ENCODE measurements around the gene BMPR2.
"Not testable (repeated sequence)": the region's sequence is repeated elsewhere in the genome, so short reads cannot be mapped to it uniquely, and the experiment has no call there.

BMPR2 gene

DNA sequence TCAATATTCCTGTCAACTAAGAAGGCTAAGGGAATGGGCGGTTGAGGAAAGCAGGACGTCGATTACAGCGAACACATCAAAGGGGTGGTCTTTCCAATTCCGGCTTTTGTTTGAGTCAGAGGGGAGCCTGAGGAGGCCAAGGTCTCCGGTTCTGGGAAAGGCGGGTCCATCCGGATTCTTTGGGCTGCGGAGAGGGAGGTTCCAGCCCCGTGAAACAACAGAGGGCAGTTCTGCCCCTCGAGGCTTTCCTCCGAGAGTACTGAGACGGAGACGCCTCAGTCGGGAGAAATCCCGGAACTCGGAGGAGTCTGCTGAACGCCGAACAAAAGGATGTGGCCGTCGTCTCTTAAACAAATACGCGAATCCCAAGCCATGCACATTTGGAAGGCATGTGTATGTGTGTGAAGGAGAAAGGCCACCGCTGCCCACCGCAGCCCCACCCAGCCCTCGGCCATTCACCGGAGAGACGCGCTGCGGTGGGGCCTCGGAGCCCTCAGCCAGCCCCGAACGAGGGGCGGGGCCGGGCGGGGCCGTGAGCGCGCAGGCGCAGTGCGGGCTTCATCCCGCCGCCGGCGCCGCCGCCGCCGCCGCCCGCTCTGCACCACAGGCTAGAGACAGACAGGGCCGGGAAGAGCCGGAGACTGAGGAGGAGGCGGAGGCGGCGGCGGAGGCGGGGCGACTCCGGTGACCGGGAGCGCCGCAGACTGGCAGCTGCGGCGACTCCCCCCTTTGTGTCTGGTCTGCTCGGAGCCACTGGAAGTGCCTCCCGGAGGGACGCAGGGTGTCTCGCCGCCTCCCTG lies at the start of gene BMPR2:
Gene BMPR2, plus strand, starts transcription at position 719 of the 800 bp plus-strand sequence. CDS start 1,148 bp downstream, outside the sequence.
- DNase-seq (ENCODE audit: low read depth): peak; percentile 83

DNA sequence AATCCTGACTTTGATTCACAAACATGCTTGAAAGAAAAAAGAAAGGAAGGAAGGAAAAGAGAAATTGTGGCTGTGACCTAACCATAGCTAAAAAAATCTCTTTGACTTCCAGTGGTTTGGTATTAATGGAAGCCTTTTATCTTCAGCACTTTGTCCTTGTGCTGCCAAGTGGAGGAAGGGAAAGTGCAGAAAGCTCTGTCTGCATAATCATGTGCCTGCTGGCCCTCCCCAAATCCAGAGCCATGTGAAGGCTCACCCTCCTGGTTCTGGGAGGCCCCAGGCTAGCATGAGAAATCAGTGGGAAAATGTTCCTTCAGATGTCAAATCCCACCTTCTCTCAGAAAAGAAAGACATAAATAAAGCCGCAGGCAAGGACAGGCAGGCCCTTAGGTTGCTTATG lies 48.3 kb upstream of the BMPR2 start:
- no peak for DNase-seq (ENCODE audit: low read depth)

DNA sequence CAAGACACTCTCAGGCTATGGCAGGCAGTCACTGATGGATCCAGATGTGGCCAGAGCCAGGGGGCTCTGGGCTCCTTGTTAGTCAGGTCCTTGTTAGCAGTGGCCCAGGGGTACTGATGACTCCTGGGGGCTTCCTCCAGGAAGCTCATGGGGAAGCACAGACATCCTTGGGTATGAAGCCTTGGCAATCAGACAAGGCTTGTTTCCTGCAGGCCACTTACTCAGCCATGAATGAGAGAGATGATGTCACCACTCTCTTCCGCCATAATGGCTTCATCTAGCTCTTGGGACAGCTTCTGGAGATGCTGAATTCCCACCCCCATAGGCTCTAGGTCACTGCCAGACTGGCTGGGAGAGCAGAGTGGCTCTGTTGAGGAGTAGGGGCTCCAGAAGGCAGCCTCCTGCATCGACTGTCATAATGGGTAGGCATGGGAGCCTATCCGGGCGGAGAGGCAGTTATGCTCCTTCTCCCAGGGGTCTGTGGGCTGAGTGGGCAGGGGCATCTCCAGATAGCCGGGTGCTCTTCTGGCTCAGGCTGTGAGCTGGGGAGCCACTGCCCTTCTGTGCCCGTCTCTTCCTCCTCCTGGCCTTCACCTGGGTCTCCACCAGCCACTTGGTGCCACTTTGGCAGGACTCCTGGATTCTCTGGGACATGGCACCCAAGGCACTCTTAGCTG lies 40.2 kb upstream of the BMPR2 start:
- no peak for DNase-seq (ENCODE audit: low read depth)

DNA sequence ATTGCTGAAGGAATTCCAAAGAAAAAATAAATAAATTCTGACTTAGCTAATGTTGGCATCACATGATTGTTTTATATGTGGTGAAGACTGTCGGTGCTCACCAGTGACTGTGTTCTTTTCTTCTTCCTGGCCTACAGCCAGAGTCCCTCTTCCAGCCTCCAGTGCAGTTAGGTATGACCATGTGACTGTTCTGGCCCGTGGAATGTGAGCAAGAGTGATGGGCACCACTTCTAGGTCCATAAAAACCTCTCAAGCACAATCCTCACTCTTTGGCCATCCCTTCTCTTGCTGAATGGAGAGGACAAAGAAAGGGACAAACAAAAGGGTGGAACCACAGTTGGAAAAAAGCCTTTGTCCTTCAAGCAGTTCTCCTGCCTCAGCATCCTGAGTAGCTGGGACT lies 39.0 kb upstream of the BMPR2 start:
- no peak for DNase-seq (ENCODE audit: low read depth)

DNA sequence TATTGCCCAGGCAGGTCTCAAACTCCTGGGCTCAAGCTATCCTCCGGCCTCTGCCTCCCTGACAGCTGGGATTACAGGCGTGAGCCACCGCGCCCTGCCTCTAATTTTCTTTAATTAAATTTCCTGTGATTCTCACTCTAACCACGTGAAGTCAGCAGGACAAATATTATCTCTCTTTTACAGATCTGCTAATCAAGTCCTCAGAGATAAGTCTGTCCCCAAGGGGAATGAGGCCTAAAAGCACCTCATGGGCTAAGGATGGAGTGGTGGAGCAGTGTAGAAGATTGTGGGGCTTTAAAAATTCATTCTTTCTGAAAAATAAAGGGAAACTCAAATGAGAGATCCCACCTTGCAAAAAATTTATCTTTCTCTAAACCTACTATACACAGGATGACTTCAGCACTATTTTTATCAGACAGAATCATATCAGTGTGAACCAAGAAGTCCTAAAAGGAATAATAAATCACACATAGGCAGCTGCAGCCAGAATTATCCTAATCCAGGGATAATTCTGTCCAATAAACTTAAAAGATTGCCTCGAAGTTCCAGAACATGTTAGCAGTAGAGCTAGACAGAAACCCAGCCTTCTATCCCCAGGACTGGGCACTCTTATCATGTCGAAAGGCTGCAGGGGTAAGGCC lies 38.3 kb upstream of the BMPR2 start:
- no peak for DNase-seq (ENCODE audit: low read depth)

DNA sequence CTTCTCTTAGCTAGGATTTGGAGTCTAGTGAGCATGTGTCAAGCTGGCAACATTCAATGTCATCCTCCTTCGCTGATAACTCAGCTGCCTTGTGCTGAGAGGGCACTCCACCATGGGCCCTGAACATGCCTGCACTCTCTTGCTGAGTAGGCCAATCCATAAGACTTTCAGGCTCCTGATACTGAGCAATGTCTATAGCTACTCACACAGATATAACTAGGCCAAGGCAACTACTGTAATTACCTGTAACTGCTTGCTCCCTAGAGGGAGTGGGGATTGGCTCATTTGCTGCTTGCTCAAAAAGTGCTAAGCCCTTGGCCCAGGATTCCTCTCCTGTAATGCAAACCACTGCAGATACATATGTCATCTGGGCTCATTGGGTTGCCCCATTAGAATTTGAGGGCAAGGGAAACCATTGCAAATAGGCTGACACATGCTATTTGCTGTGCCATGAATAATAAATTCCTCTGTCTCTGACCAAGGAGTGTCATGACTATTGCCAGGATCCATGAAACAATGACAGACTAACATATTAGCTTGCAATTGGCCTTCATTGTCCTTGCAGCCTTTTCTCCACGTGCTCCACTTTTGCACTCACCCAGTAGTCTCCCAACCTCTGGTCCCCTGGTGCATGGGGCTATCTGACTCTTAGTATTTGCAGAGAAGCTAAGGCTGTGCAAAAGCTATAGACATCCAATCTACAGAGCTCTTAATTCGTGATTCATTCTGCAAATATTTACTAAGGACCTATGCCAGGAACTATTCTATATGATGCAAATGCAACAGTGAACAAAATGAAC lies 36.9 kb upstream of the BMPR2 start:
- no peak for DNase-seq (ENCODE audit: low read depth)

DNA sequence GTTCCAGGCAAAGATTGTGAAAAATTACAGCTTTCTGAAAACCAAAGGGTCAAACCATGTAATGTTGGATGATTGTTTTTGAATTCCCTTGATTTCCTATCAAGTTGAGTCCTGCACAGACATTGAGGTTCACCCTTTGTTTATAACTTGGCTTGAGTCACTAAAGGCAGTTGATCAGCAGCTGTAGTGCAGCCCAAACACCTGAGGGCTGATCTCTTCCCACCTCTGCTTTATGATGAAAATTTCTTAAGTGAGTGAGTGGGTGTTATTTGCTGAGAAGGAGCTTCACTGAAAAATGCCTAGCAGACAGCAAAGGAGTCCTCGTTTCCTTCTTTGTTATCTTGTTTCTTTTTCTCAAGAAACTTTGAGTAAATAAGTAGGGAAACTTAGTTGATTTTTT lies 31.9 kb upstream of the BMPR2 start:
- no peak for DNase-seq (ENCODE audit: low read depth)

DNA sequence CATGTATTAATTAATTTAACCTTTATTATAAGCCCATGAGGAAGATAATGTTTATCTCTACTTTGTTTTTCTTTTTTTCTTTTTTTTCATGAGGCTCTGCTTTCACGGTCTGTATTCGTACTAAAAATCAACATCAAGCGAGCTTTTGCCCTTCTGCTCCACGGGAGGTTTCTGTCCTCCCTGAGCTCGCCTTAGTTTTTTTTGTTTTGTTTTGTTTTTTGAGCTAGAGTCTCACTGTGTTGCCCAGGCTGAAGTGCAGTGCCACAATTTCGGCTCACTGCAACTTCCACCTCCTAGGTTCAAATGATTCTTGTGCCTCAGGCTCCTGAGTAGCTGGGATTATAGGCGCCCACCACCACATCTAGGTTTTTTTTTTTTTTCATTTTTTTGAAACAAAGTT lies 29.9 kb upstream of the BMPR2 start:
- no peak for DNase-seq (ENCODE audit: low read depth)

DNA sequence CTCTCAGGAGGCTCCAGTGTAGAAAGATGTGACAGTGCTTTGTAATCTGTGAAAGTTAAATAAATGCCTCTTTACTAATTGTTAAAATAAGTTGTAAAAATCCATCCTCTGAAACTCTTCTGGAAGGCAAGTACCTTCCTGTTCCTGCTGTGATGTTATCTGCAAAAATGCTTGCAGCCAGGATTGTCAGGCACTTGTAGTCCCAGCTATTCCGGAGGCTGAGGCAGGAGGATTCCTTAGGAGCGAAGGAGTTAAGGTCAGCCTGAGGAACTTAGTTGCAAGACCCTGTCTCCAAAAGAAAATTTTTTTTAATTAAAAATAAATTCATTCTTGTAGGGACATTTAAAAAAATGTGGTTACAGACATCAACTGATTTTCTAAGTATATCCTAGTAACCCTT lies 22.7 kb upstream of the BMPR2 start:
- no peak for DNase-seq (ENCODE audit: low read depth)

DNA sequence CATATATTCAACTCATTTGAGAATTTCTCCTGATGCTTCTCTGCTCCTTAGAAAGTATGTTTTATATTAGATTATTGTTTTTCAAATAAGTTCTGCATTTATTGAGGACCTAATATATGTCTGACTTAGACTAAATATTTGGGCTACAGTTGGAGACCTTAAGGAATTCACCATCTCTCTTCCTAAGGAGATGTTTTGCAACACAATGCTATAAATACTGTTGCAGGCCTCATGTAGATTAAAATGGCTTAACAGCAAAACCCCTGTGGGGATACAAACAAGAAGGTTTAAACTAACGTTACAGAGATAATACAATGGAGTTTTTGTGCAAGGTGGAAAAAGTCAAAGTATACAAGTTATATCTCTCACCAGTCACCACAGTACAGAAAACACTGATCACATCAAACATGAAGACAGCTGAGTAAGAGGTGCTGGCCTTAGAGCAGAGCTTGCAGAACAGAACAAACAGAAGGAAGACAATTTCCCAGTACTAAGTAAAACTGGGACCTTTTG lies 20.1 kb upstream of the BMPR2 start:
- DNase-seq (ENCODE audit: low read depth): no peak

DNA sequence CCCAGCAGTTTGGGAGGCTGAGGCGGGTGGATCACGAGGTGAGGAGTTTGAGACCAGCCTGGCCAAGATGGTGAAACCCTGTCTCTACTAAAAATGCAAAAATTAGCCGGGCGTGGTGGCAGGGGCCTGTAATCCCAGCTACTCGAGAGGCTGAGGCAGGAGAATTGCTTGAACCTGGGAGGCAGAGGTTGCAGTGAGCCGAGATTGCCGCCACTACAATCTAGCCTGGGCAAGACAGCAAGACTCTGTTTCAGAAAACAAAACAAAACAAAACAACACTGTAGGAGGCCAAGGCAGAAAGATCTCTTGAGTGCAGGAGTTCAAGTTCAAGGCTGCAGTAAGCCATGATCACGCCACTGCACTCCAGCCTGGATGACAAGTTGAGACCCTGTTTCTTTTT lies 17.2 kb upstream of the BMPR2 start:
- DNase-seq (ENCODE audit: low read depth): not testable (repeated sequence)

DNA sequence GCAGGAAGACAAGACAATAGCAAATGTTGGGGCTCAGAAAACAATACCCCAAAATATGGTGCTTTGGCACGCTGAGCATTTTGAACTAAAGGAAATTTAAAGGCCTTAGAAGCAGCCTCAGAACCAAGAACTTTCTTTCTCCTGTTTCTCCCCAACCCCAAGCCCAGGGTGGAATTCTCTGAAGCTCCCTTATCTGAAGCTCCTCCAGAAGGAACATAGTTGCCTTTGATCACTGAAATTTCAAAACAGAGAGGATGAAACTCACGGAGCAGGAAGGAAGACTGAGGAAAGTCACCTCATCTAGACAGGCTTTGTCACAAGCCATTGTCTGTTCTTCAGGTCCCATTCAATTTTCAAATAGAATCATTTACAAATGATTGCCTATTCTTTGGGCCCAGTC lies 15.5 kb upstream of the BMPR2 start:
- DNase-seq (ENCODE audit: low read depth): no peak

DNA sequence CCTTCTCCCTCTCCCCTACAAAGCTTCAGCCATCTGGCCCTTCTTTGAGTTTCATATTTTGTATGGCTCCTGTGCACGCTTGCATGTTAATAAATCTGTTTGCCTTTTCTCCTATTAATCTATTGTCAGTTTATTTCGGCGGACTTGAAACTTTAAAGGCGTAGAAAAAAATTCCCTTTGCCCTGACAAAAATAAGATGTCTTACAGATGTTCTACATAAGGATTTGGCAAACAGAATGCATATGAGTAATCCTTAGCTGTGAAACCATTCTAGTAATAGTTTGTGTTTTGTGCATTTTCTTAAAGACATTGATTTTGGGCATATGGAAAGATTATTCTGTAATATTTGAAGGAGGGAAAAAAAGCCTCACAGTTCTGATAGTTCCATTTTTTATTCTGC lies 15.0 kb upstream of the BMPR2 start:
- no peak for DNase-seq (ENCODE audit: low read depth)

DNA sequence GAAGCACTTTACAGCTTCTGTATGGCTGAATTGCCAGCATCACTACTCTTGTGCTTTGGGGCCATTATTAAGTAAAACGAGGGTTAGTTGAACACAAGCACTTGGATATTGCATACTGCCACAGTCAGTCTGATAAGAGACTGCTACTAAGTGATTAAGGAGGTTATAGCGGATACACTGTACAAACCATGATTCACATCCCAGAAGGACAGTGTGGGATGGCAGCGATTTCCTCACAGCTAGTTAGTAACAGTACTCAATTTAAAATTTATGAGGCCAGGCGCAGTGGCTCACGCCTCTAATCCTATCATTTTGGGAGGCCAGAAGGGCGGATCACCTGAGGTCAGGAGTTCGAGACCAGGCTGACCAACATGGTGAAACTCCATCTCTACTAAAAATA lies 2.6 kb upstream of the BMPR2 start:
- DNase-seq (ENCODE audit: low read depth): no peak

DNA sequence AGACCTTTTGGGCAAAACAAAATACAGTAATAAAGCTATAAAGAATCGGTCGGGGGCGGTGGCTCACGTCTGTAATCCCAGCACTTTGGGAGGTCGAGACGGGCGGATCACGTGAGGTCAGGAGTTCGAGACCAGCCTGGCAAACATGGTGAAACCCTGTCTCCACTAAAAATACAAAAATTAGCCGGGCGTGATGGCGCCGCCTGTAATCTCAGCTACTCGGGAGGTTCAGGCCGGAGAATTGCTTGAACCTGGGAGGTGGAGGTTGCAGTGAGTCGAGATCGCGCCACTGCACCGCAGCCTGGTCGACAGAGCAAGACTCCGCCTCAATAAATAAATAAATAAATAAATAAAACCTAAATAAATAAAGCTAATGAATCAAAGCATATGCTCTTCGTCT lies 1.7 kb upstream of the BMPR2 start:
- DNase-seq (ENCODE audit: low read depth): not testable (repeated sequence)

DNA sequence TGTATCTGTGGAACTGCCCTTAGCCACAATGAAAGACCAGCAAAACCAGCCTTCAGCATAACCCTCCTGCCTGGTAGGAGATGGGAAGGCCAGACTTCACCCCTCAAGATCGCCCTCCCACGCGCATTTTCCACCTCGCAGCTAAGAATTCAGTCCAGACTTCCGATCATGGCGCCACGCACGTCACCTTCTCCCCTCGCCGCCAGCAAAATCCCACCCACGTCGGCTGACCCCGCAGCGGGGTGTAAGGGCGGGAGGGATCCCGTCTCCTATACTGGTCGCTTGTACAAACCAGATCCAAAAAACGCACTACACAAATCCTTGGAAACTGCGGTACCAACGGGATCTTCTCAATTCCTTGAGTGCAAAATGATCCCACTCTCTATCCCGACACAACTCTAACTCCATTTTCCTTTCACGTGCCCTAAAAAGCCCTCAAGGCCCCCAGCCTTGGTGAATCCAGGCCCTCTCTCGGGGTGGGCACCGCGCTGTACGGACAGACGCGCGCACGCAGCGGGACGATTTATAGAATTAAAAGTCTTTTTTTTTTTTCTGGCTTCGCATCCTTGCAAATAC lies 1.0 kb upstream of the BMPR2 start:
- DNase-seq (ENCODE audit: low read depth): peak; percentile 27

DNA sequence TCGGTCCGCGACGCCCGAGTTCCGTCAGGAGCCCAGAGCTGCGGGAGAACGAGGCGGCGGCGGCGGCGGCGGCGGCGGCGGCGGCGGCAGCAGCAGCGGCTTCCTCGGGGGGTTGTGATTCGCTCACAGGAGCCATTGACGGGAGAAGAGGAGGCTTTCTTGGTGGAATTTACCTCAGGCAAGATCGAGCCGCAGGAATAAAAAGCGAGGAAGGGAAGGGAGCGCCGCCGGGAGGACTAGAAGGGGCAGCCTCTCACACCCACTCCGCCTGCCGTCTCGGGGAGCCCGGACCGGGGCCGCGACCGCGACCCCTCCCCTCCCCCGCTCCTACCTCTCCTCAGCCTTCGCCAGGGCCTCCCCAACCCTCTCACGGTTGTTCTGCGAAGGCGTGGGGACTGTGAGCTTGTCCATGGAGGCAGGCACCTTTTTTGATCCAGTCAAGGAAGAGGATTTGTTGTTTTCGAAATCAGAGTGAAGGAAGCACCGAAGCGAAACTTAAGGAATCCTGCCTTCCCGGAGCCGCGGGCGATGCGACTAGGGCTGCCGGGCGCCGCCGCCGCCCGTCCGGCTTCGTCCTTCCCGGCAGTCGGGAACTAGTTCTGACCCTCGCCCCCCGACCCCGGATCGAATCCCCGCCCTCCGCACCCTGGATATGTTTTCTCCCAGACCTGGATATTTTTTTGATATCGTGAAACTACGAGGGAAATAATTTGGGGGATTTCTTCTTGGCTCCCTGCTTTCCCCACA lies 506 bp downstream of the BMPR2 start:
- DNase-seq (ENCODE audit: low read depth): peak; percentile 18

DNA sequence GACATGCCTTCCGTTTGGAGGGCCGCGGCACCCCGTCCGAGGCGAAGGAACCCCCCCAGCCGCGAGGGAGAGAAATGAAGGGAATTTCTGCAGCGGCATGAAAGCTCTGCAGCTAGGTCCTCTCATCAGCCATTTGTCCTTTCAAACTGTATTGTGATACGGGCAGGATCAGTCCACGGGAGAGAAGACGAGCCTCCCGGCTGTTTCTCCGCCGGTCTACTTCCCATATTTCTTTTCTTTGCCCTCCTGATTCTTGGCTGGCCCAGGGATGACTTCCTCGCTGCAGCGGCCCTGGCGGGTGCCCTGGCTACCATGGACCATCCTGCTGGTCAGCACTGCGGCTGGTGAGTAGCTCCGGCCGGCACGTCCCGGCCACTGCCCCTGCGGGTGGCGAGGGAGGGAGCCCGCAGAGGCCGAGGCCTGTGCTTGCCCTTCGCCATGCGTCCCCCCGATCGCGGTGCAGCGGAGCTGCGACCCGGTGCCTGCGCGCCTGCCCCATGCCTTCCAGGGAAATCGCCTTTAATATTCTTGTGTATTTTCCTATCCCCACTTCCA lies 1.2 kb downstream of the BMPR2 start:
- peak; percentile 1 for DNase-seq (ENCODE audit: low read depth)

DNA sequence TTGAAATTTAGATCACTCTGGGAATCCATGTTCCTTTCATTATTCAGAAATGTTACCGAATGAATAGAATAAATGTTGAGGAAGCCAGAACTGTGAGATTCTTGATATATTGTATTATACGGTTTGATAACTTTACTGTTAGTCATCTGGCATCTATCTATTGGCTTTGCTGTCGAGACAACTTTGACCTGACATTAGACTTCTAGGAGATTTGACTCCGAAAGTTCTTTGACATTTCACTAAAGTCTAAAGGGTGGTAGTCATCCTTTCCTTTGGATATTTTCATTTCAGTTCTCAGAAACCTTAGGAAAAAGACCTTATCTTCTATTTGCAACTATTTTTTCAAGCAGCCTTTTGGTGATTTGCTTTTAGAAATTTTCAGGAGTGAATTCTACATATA lies 1.9 kb downstream of the BMPR2 start:
- DNase-seq (ENCODE audit: low read depth): no peak

DNA sequence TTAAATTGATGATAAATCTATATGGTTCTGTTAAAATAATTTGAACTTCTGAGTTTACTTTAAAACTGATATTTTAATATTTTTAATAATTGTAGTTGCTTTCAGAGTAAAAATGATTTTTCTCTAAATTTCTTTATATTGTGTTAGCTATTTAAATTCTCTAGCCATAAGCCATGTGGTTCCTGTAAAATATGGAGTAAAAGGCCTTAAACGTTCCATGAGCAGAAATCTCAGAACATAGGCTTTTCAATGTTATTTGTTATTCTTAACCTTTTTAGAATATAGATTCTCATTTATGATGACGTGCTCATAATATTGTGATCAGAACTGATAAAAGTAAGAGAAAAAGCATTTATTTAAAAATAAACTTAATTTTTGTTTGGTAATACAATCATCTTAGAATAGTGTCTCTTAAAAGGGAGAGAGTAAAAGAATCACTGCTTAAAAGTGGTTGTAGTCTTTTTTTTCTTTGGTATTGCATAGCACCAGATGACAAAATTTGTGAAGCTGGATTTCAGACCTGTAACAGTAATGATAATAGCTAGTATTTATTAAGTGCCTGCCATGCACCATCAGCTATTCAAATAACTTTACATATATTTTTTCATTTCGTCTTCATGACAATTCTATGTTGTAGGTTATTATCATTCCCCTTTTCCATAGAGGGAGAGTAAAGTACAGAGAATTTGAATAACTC lies 2.7 kb downstream of the BMPR2 start:
- DNase-seq (ENCODE audit: low read depth): no peak
